HG03025 (cell line): ENCODE measurements around the gene MEIS1.

Source experiments
- ATAC-seq: cut with Tn5 transposase; IDR thresholded peaks from one replicate; pipeline ENCODE4 v1.9.1; 2021; ENCODE audit warnings: mild to moderate bottlenecking, moderate library complexity; ENCODE audit not compliant: unreplicated experiment, low FRiP score

The MEIS1 gene

GRCh38 chr2:66497431-66498288 is 62.7 kb downstream of the MEIS1 start:
- no peak for ATAC-seq

GRCh38 chr2:66498289-66498975 is 63.5 kb downstream of the MEIS1 start:
- no peak for ATAC-seq

GRCh38 chr2:66501267-66501666 is 66.3 kb downstream of the MEIS1 start:
- no peak for ATAC-seq

- no peak for ATAC-seq
Observed at GRCh38 chr2:66506265-66506664, 71.3 kb downstream of the MEIS1 start.

- ATAC-seq = no peak
Observed at GRCh38 chr2:66507673-66508201, 72.8 kb downstream of the MEIS1 start.

- ATAC-seq = no peak
Observed at GRCh38 chr2:66508484-66509071, 73.7 kb downstream of the MEIS1 start.

GRCh38 chr2:66509326-66509811 is 74.4 kb downstream of the MEIS1 start:
- no peak for ATAC-seq

- no peak for ATAC-seq
Observed at GRCh38 chr2:66512626-66513025, 77.7 kb downstream of the MEIS1 start.

- ATAC-seq = no peak
Observed at GRCh38 chr2:66515743-66516142, 80.8 kb downstream of the MEIS1 start.

- no peak for ATAC-seq
Observed at GRCh38 chr2:66516499-66516898, 81.6 kb downstream of the MEIS1 start.

GRCh38 chr2:66517772-66518171 is 82.8 kb downstream of the MEIS1 start:
- no peak for ATAC-seq

- no peak for ATAC-seq
Observed at GRCh38 chr2:66519264-66519843, 84.4 kb downstream of the MEIS1 start.

- ATAC-seq = no peak
Observed at GRCh38 chr2:66521291-66521922, 86.5 kb downstream of the MEIS1 start.

GRCh38 chr2:66522611-66523376 is 87.9 kb downstream of the MEIS1 start:
- no peak for ATAC-seq

GRCh38 chr2:66523377-66523969 is 88.5 kb downstream of the MEIS1 start:
- ATAC-seq = no peak

- ATAC-seq = no peak
Observed at GRCh38 chr2:66523990-66524389, 89.1 kb downstream of the MEIS1 start.

GRCh38 chr2:66525606-66526005 is 90.7 kb downstream of the MEIS1 start:
- no peak for ATAC-seq

GRCh38 chr2:66526180-66526579 is 91.3 kb downstream of the MEIS1 start:
- no peak for ATAC-seq
